Mammary epithelial cell (primary cell): ENCODE measurements around the gene ADARB2.

Experiments
- CTCF ChIP-seq, 2 donors: IDR thresholded peaks in 1 of 2; conservative IDR thresholded peaks in 1 of 2; 2 replicates each; pipeline ENCODE4 v1.5.1; 2011 to 2012; ENCODE audit warnings: inconsistent platforms in 2 of 2, low read length in 2 of 2, mild to moderate bottlenecking in 2 of 2, control low read depth in 1 of 2, low read depth in 1 of 2; ENCODE audit not compliant: insufficient read depth in 1 of 2; ENCODE audit errors: extremely low read depth in 1 of 2
- EZH2 ChIP-seq: IDR thresholded peaks from 2 replicates; pipeline ENCODE4 v1.6.1; 2012; ENCODE audit warnings: low read length, inconsistent platforms, borderline replicate concordance

GRCh38 chr10:1417574-1417973 is 319.8 kb downstream of the ADARB2 start:
- TF ChIP-seq CTCF (conservative IDR thresholded peaks at IDR 0.05 in 1 of 2, IDR thresholded peaks at IDR 0.05 in 1 of 2; ENCODE audit: extremely low read depth in 1 of 2, insufficient read depth in 1 of 2, low read depth in 1 of 2, low read length in 2 of 2) = no peak
- TF ChIP-seq EZH2 = no peak
